Liver (tissue), 3 donors: ENCODE measurements around the gene ZC3H18.

Experiments used
- CTCF ChIP-seq: fragments of 150-350 bp; IDR thresholded peaks from 2 replicates; pipeline ENCODE4 v1.5.1; 2017; ENCODE audit warnings: improper control_type of control experiment, low read depth, low read length; ENCODE audit not compliant: missing input control
- EGR1 ChIP-seq, 2 donors: IDR thresholded peaks; 2 replicates each; pipeline ENCODE4 v1.6.1; 2016 to 2018; ENCODE audit warnings: antibody characterized with exemption in 2 of 2, low read depth in 2 of 2
- FOXA1 ChIP-seq: IDR thresholded peaks from 2 replicates; pipeline ENCODE4 v1.6.1; 2016; ENCODE audit warnings: antibody characterized with exemption
- GABPA ChIP-seq, 2 donors: IDR thresholded peaks in 1 of 2; conservative IDR thresholded peaks in 1 of 2; 2 replicates each; pipeline ENCODE4 v1.6.1; 2016; ENCODE audit warnings: antibody characterized with exemption in 2 of 2, mild to moderate bottlenecking in 1 of 2, moderate library complexity in 1 of 2
- JUND ChIP-seq, 2 donors: IDR thresholded peaks; 2 replicates each; pipeline ENCODE4 v1.6.1; 2016; ENCODE audit warnings: antibody characterized with exemption in 2 of 2
- RAD21 ChIP-seq, 2 donors: IDR thresholded peaks; 2 replicates each; pipeline ENCODE4 v1.6.1; 2016; ENCODE audit warnings: antibody characterized with exemption in 2 of 2, mild to moderate bottlenecking in 2 of 2
- REST ChIP-seq: IDR thresholded peaks from 2 replicates; pipeline ENCODE4 v1.6.1; 2016; ENCODE audit warnings: antibody characterized with exemption, mild to moderate bottlenecking
- YY1 ChIP-seq: IDR thresholded peaks from 2 replicates; pipeline ENCODE4 v1.6.1; 2016; ENCODE audit warnings: antibody characterized with exemption, mild to moderate bottlenecking
- donor health status: healthy.
- donor health status: healthy.

DNA sequence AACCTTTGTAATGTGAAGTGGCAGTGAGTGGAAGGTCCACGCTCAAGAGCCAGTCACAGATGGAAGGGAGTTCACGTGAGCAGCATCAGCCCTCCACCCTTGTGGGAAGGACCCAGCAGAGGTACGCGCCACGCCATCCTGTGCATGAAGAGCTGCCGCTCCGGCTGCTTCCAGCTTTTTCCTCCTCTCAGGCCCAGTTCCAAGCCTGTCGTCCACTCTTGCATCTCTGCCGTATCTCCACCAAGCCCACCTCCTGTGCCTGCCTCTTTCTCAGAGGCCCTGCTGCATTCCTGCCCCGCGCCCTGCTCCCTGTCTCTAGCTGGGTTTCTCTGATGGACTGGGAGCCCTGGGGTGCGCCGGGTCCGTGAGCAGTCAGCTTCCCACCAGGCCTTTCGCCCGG, 10.2 kb downstream of the ZC3H18 start:
- TF ChIP-seq GABPA (IDR thresholded peaks at IDR 0.05 in 1 of 2, conservative IDR thresholded peaks at IDR 0.05 in 1 of 2), result no peak
- TF ChIP-seq REST, result no peak
- no peak for TF ChIP-seq FOXA1
- TF ChIP-seq RAD21 (IDR thresholded peaks at IDR 0.05), result no peak
- no peak for TF ChIP-seq CTCF
- TF ChIP-seq YY1, result no peak
- no peak for TF ChIP-seq JUND (IDR thresholded peaks at IDR 0.05)
- TF ChIP-seq EGR1 (IDR thresholded peaks at IDR 0.05; ENCODE audit: low read depth in 2 of 2), result no peak
